GM21717 (cell line): ENCODE results near the gene ZNF334.
A peak's percentile ranks its signal among the peaks of the same experiment; 100 is the strongest.

Experiments used
- ATAC-seq: cut with Tn5 transposase; IDR thresholded peaks from one replicate; pipeline ENCODE4 v1.9.1; 2021; ENCODE audit warnings: mild to moderate bottlenecking, moderate library complexity; ENCODE audit not compliant: unreplicated experiment

The ZNF334 gene

DNA sequence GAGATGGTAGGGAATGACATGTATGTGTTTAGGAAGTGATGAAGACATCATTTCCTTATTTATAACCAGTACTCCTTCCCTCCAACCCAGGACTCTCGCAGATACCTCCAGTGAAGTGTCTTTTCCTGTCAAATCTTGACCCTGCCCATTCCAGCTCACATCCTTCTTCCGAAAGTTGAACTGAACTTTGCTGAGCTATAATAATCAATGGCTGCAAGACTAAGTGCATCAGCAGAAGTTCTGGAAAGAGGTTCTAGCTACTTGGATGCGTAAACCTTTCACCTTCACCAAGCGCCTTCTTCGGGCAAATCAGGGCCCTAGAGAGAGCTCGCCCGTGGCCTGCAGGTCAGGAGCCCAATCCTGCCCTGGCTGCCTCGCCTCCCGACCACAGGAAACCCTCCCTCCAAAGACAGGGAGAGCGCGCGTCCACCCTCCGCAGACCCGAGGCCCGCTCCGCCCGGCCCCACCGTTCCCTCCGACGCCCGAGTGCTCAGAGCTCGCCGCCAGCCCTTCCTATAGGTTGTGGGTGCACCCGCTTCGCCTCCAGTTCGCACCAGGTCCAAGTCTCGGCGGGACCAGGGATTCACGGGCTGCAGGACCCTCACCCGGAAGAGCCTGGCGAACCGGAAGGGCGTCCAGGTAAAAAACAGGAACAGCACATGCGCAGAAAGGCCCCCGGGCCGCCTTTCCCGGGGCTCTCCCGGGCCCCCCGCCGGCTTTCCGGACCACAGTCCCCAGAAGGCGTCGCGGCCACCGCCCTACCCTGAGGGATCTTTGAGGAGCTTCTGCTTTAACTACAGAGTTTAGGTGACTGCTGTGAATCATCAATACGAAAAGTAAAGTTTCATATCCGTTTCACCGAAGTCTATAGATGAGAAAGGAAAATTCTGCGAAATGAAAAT is at the start of gene ZNF334:
TSS of gene ZNF334 (minus strand) at position 617 of the 902 bp plus-strand sequence. CDS start 1,457 bp downstream, outside the sequence.
- ATAC-seq: no peak

DNA sequence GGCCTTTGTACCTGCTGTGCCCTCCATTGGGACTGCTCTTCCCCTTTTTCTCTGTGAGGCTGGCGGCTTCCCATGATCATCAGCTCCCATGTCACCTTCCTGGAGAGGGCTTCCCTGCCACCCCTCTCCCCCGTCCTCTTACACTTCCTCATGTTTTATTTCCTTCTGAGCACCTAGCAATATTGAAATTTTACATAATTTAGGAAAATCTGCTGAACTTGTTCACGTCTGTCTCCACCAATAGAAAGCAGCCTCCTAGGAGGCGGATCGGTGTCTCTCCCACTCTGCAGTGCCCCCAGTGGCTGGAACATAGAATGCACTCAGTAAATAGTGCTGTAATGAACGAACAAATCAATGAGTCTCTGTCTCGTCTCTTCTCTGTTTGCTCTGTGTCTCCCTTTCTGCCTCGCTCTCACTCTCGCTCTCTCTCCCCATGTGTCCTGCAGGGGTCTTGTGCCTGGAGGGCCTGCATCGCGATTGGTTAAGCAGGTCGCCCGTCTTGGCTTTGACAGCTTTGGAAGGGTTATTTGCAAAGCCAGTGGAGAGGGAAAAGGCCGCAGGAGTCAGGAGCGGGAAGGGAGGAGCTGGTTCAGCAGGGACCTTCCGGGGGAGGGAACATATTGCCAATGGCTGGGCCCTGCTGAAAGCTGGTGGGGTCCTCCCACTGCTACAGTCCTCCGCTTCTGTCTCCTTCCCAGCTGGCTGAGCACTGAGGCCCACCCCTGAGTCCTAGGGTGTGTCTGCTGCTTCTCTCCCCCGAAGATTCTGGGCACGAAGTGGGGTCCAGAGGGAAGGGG is 49.2 kb upstream of the ZNF334 start:
- ATAC-seq: no peak

DNA sequence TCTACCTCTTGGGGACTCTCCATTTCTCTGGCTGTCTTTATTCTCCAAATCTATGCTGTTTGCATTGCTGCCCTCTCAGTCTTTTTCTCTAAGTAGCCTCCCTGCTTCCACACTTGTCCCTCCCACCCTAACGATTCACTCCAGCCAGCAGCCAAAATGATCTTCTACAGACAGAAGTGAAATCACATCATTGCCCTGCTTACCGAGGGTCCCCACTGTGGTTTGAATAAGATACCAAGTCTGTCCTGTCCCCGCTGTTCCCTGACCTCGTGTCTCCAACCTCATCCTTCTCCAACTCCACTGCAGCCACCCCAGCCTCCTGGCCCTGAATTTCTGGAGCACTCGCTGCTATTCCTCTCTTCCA is 48.6 kb upstream of the ZNF334 start:
- no peak for ATAC-seq

DNA sequence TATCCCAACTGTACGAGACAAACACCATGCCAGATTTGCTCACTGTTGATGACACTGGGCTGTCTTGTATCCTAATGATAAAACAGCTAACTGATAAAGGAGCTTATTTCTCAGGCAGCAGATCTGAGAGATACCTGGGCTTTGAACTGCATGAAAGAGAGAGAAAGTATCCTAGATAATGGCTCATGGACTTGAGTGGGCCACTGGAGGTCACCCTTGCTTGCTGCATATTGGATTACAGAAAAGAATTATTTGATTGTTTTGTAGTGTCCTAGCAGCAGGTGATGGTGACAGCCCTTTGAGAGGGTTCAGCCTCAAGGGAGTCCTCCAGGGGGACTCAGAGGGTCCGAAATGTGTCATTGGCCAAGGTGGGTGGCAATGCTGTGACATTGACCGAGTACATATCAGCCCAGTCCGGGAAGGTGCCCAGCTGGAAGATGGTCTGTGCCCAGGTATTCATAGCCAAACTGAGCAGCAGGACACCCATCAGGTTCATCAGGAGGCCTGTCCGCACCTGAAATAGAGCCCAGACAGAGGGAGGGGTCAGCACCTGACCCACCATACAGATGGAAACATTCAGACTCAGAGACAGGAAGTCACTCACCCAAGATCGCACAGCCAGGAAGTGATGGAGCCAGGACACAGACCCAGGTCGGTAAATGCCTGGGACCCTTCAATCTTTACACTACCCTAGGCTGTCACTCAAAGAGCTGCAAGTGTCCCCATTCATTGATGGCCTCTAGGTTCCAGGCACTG is 46.5 kb upstream of the ZNF334 start:
- no peak for ATAC-seq

DNA sequence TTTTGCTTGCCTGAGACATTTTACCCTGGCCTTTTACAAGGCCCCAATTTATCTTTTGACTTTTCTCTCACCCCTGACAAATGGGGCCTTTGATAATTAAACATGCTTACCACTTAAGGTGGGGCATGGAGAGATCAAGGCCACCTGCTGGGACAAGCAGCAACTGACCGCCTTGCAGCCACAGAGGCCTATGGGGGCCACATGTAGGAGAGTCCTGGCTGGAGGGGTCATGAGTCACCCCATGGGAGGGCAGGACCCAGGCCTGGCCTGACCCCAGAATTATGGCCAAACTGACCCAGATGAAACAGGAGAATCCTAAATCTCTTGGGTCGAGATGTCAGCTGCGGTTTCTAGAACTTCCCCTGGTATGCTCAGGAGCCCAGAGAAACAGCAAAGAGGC is 45.6 kb upstream of the ZNF334 start:
- ATAC-seq: no peak

DNA sequence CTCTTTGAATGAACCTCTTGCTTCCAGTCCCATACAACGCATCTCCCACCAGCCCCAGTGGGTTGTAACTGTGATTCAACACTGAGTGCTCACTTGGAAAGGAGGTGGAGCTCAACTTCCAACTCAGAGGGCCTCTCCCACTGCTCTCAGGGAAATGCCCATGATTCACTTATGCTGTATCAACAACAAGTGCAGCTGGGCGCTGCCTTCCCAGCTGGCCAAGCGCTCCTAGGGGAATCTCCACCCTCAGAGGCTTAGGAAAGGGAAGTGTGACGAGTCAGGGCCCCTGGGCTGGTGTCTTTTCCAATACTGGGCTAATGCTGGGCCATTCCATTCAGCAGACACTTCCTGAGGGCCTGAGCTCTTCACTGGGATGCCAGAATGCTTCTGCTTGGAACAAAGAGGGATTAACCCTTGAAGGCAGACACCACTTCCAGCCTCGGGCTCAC is 45.2 kb upstream of the ZNF334 start:
- ATAC-seq: no peak

DNA sequence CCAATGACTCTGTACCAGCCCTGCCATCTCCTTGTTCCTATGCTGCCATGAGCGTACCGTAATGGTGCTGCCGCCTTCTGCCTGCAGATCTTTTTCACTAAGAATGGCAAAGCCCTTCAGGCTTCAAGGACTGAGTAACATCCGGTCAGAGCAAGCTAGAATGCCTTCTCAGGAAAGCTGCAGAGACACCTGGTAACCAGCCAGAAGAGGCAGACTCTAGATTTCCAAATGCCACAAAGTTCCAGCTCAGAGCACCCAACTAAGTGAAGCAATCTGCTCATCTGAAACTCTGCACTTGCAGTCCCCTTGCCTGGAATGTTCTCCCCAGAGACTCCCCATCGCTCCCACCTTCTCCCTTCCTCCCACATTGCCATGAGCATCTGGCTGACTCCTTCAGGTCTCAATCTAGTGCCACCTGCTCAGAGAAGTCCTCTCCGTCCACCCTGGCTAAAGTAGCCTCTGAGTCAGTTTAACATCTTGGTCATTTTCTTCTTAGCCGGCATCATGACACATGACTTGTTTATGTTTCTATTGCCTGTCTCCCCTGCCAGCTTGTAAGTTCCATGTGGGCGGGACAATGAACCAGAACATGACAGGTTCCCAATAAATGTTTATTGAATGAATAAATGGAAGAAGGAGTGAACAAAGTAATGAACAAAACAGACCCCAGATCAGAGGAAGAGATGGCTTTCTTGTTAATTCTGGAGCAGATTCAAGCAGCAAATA is 44.0 kb upstream of the ZNF334 start:
- ATAC-seq: no peak

DNA sequence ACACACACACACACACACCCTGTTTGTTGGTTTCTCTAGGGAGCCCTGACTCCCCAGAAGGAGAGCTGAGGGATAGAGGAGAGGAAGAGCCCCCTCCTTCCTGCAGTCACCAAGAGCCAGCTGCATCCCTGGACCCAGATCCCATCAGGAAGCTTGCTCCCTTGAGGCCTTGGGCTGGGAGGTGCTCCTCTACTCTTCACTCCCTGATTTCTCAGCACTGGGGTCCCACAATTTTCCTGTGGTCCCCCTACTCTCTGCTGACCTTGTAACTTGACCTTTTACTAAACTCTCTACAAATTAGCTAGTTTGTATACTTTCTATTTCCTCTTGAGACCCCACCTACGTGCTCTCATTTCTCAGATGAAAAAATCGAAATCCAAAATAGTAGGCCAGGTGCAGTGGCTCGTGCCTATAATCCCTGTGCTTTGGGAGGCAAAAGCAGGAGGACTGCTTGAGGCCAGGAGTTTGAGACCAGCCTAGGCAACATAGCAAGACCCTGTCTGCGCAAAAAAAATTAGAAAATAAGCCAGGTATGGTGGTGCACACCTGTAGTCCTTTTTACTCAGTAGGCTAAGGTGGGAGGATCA is 42.1 kb upstream of the ZNF334 start:
- no peak for ATAC-seq

DNA sequence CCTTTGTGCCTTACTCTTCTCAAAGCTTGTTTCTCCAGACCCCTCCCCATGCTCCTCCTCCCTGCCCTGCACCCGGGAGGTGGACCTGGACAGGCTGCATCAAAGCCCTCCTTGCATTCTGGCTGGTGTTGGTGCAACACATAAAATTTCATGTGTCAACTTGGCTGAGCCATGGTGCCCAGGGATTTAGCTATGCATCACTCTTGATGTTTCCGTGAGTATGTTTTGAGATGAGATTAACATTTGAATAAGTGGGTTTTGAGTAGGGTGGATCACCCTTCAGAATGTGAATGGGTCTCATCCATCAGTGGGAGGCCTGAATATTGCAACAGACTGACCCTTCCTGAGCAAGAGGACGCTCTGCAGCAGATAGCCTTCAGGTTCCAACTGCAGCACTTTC is 41.5 kb upstream of the ZNF334 start:
- no peak for ATAC-seq

DNA sequence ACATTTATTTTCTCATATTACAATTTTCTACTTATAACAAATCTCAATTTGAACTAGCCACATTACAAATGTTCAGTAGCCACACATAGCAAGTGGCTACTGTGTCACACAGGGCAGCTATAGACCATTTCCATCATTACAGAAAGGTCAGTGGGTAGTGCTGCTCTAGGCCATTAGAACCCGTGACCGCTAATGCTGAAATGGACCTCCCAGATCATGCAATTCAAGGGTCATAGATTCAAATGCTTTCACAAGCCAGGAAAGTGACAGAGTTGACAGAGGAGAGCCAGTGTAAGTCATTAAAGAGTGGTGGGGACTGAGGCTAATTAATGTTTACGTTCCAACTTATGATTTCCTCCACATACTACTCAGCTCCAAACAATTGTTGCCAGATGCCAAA is 40.6 kb upstream of the ZNF334 start:
- ATAC-seq: no peak

DNA sequence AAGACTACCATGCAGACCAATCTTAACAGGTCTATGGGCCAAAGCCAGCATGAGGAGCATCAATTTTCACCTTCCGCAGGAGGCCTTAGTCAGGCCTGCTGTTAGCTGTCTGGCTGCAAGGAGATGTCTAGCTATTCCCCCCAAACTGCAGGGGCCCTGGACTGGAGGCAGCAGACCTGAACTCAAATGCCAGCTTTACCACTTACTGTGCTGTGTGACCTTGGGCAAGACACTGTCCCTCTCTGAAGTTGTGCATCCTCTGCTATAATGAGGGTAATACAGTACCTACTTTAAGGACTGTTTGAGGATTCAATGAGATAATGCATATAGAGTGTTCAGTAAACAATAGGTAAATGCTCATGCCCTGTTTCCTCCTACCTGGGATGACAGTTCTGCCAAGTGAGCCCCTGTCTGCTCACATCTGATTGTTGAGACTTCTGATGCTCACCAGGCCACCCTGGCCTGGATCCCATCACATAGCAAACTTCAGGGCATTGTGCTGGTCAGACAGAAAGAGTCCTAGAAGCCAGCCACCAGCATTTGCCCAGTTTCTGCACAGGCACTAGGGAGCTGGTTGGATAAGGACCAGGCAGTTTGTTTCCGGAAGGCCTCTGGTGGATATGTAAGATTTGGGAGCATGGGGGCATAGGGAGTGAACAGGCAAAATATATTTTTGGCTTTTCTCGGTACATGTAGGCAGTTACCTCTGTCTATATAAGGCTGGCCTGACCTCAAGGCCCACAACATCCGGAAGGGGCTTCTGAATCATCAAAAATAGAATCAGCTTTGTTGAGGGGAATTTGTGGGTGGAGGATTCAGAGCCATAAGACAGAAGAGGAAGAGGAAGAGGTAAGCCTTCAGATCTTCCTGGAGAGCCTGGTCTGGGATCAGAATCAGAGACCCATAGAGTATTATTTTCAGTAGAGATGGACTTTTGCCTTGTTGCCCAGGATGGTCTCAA is 39.4 kb upstream of the ZNF334 start:
- peak; percentile 71 for ATAC-seq

DNA sequence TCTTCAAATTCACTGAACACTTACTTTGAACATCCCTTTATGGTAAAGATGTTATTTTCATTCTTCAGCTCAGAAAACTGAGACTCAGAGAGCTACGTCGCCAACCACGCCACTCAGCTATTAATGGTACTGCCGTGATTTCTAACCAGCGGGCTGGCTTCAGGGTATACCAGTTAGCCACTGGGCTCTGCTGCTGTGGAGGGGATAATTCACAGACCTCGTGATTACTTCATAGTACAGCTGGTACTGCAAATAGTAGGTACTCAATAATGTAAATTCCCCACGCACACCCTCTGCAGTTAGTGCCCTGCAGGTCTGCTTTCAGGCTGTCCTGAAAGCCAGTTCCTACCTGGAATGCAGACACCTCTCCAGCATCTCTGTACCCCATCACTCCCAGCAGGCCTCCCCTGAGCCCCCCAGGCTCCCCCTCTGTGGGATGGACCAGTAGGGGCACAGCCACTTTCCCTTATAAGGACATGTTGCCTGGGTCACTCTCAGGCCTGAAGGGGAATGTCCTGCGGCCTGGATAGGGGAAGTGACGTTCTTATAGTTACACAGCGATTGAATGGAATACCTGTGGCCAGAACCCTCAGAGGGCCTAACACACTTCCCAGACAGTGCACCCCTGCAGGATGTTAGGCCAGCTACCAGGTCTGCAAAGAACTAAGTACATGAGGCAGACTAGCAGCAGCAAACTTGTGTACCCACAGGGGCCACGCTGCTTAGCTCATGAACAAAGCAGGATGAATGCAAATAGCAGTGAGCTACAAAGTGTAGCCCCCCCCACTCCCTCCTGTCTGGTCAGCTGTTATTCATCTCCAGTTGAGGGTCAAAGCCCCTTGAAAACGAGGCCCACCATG is 38.4 kb upstream of the ZNF334 start:
- no peak for ATAC-seq

DNA sequence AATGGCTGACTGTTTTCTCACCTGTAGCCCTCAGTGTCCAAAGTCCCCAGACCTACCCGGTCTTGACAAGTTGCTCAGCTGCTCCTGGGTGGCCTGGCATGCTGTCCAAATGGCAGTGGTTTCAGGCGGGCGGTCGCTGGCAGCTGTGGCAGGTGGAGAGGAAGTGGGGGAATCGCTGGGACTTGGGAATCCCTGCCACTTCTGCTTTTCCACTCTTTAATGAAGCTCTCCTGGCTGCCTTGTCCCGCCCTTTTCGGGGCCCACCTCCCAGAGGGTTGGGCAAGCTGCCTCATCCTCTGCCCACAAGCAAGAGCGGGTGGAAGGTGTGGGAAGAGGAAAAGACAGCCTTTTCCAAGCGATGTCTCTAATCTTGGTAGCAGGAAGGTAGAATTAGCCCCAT is 37.1 kb upstream of the ZNF334 start, which contains the start of gene OCSTAMP:
TSS of gene OCSTAMP (minus strand) at position 194 of the 400 bp plus-strand sequence. CDS start at position 100, 94 bp downstream.
- ATAC-seq: no peak

DNA sequence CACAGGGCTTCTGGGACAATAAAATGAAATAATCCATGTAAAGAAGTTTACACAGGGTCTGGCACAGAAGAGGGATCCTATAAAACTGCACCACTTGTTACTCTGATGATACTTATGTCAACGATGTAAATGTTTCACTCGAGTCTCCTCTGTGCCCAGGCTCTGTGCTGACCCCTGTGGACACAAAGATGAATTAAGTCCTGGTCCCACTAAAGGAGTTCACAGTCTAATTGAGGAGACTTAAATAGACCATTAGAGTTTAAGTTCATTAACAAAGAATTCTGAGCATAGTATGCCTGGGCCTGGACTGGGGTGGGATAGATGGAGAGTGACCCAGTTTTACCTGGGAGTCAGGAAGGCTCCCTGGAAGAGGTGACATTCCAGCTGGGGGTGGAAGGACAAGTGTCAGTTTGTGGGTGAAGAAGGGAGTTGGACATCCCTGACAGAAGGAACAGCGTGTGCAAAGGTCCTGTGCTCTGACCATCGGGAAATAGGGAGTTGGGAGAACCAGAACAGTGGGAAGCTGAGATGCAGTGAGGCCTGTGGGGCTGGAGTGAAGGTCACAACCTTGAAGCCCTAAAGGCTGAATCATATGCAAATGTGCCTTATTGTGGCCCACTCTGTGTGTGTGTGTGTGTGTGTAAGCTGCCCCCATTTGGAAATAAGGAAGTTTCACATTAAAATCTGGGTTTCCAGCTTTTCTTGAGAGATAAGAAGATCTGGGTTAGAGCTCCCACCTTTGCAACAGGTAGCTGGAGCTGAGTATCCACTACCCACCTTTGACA is 36.0 kb upstream of the ZNF334 start:
- no peak for ATAC-seq

DNA sequence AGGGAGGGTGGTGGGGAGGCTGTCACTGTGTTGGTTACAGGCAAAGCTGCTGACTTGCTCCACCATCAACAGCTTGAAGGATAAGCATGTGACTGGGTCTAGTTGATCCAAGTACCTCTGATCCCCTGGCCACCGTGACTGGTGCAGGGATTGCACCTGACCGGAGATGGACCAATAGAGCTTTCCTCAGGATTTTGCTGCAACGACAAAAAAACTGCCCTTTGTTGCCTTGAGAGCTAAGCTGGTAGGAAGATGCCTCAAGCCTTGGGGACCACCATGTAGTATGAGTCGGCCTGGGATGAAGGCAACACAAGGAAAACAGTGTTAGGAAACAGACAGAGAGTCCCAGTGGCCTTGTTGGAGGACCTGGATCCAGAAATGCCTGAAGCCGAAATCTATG is 35.3 kb upstream of the ZNF334 start:
- no peak for ATAC-seq

DNA sequence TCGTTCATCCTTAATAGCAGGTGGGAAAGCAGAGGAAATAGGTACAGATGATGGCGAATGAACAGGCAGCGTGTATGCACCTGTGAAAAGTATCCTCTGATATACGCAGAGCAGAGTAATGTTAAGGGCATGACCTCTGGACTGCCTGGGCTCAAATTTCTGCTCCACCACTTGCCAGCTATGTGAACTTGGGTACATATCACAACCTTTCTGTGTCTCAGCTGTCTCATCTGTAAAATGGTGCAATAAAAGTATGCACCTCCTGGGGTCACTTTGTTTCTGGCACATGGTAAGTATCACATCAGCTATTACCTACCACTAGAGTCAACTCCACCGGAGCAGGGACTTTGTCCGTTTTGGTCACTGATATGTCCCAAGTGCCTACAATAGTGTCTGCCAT is 34.6 kb upstream of the ZNF334 start:
- no peak for ATAC-seq

DNA sequence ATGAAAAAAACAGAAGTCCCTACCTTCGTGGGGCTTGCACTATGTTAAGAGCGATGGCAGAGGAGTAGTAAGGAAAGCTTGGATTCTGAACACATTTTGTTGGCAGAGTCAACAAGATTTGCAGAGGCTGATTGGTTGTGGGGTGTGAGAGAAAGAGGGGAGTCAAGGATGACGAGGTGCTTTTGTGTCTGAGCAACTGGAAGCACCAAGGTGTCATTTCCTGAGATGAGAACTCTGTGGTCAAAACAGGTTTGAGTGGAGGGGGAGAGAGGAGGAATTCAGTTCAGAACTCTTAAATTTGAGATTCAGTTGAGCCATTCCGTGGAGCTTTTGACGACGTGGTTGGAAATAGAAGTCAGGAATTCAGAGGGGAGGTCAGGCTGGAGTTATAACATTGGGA is 33.6 kb upstream of the ZNF334 start:
- no peak for ATAC-seq
